Myocyte (in vitro differentiated cells): ENCODE results near the gene KAZALD1. TPM values are rescaled to one million over a fixed set of nuclear protein-coding genes. Genes with fewer than 3 reads are reported as not detected.

Source experiments
- DNase-seq: peaks from one replicate; pipeline ENCODE4 v3.0.0-alpha.2; 2012; ENCODE audit warnings: low read depth
- total RNA-seq: library from RNA; depleted of rRNA; stranded (reverse); fragments of >200 nt; gene quantifications from 2 replicates; pipeline ENCODE4 v1.2.3, GENCODE V29; 2014

KAZALD1 gene
- total RNA-seq, 1 donor from 2014 or later = 37.5 TPM

DNA sequence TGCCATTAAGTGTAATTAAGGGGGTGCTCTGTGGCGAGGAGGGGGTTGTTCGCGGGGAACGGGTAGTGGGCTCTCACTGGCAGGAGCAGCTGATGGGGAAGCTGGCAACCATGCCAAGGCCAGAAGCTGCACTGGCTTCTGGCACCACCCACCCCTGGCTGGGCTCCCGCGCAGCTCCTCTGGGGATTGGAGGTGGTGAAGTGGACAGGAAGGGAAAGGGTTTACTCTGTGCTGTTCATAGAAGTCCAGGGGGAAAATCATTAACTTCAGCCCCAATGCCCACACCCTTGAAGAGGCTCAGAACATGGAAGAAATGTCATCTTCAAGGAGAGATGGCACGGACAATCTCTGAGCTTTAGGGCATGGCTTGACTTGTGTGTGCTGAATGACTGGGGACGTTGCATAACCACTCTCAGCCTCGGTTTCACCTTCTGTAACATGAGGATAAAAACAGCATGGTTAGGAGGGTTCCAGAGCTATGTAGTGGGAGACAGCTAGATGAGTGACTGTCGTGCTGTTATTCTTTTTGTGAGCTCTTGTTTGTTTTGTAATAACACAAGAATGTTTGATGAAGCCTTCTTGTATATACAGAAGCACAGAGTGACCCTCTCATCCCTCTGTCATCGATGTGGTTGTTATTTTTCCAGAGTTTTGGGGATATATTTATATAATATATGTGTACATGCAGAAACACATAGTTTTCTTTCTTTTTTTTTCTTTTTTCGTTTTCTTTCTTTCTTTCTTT is 29.9 kb downstream of the KAZALD1 start:
- no peak for DNase-seq

DNA sequence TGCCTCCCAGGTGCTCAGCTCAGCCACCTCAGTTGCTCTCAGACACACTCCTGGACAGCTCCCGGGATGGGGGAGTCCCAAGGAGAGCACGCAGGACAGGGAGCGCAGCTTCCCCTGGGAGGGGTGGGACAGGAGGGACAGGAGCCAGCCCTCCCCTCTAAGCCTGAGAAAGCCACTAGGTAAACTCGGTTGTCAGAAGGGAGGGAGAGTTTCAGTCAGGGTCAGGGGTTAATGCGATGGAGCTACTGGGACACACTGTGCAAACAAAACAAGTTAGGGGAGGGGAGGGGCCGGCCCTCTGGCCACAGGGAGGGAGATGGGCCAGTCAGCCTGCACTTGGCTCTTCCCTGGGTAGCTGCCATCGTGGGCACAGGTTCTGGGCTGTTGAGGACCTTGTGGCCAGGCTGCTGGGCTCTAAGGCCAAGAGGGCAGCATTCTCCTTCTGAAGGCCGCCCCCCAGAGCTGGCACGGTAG is 31.1 kb downstream of the KAZALD1 start:
- DNase-seq = no peak

DNA sequence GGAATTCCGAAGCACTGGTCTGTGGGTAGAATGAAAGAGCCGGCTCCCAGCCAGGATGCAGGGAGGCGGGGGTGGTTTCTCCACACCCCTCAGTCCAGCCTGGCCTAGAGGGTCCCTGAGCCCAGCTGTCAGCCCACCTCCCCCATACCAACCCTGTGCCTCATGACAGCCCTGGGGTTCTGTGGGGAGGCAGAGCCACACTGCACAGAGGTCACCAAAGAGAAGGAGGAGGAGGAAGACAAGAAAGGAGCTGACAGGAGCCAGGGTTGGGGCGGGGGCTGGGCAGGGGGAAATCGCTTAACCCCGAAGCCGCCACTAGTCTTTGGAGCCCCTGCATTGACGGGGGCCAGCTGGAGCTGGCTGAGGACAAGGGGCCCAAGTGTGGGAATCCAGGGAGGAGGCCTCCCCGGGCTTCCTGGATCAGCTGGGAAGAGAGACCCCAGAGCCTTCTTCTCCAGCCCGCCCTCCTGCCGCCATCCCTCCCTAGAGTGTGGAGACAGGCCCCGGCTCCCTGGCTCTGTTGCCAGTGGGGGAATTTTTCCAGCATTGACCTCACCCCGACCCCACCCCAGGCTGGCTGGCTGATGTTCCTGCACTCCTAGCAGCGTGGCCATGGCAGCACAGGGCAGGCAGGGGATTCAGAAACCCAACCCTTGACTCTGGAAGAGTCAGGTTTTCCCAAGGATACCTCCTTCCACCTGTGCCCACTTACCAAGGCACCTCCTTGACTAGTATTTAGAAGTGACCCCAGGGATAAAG is 32.5 kb downstream of the KAZALD1 start:
- no peak for DNase-seq

DNA sequence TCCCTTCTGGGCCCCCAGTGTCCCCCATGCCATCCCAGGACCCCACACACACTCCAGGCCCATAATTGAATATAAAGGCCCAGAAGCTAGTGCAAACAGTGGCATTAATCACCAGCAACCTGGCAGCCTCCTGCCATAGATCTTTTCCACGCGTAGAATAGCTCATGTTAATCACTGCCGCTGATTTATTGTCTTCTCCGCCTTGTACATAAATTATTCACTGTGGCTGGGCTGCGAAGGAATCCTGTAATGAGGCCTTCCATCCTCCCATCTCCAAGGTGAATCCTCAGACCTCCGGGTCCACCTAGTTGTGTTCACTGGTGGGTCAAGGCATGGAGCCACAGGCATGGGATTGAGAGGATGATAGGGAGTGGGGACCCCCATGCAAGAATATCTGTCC is 33.2 kb downstream of the KAZALD1 start:
- DNase-seq = no peak

DNA sequence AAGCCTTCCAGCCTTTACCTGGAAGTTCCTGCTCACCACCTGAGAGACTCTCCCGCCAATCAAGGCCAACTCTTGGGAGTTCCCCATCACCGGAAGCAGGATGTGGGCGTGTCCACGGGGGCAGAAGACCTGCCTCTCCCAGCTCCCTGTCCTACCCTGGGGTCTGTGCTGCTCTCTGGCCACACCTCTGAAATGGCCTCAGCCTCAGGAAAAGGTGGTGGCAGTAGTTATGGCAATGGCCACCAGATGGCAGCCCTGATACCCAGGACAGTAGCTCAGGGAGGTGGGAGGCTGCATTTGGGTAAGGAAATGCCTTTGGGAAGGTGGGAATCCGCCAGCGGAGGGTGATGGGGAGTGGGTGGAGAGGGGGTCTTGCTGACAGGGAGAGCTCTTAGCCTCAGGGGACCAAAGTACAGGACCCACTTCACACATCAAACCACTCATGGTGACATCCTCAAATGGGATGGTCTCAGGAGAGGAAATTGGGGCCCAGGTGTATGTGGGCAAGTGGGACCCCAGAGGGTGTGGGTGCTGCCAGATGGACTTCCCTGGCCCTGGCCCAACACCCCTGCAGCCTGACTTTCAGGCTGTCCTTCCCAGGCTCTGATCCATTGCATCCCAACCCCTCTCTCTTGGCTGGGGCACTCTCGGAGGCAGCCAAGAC is 33.9 kb downstream of the KAZALD1 start:
- peak; percentile 66 for DNase-seq

DNA sequence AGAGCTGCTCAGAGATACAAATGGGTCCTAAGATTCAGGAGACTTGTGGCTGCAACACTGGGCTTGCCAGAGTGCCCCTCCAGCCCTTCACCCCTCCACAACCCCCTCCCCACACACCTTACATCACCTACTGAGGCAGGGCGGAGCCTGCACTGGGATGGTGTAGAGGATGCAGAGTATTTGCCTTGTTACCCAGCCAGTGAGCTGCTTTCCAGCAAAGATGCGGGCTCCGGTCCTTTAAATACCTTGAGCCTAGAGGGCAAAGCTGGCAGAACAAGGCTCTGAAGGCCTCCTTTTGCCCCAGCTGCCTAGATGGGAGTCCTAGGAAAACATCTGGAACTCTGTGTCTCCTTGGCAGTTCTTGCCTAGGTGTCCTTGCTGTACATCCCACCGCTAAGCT is 34.6 kb downstream of the KAZALD1 start:
- DNase-seq = no peak

DNA sequence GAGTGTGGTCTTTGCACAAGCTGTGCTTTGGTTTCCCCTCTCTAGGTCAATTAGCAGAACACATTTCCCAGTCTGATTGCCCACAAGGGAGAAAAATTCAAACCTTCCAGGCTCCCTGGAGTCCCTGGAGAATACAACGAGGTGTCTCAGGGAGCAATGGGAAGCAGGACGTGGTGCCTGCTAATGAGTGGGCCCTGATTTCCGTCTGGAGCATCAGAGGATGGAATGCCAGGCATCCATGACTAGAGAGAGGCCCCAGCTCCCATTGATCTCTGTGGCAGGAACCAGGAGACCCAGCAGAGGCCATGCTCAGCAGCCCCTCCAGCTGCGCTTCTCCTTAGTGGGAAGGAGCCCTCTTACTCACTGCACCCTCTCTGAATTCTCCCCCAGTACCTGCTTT is 36.1 kb downstream of the KAZALD1 start:
- no peak for DNase-seq

DNA sequence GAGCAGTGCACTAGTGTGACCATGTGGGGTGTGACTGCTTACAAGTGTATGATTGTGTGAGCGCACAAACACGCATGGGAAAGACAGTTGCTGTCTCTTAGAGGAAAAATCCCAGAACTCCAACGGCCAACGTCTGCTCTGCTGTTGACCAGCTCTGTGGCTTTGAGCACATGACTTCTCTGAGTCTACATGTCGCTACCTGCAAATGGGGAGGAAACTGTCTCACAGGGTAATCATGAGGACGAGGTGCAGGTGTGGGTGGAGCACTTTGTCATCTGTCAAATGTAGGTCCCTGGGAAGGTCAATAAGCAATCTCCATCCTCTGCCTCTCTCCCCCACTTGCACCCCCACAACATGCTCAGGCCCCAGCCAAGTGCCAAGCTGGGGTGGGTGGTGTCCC is 38.1 kb downstream of the KAZALD1 start:
- DNase-seq = no peak

DNA sequence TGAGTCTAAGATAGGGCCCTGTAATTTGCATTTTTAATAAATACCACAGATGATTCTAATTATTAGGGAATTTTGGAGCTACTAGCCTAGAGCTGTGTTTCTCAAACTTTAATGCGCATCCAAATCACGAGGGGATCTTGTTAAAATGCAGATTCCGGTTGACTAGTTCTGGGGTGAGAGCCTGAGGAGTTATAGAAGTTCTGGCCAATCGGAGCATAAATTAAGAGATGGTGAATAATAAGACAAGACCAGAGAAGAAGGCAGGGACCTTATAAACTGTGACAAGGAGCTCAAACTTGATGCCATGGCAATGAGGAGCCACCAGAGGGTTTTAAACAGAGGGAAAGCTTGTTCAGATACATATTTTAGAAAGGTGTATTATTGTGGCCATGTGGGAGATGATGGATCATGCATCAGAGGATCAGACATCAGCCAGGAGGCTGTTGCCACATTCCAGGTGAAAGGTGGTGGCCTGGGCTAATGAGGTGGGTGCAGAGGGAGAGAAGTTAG is 39.6 kb downstream of the KAZALD1 start:
- no peak for DNase-seq

DNA sequence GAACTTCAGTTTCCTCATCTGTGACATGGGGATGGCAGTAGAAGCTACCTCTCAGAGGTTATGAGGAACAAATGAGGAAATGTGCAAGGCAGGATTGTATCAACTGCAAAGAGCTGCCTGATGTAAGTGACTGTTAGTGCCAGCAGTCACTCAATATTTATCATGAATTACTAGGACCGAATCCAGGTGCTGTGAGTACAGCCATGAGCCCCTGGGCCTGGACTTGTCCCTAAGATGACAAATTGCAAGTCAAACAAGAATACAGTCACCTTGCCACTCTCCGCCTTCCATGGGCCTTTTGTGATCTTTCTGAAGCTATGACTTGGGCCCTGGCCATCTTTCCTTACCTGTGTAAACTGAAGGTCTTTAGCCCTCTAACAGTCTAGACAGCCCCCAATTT is 41.6 kb downstream of the KAZALD1 start:
- DNase-seq = no peak

DNA sequence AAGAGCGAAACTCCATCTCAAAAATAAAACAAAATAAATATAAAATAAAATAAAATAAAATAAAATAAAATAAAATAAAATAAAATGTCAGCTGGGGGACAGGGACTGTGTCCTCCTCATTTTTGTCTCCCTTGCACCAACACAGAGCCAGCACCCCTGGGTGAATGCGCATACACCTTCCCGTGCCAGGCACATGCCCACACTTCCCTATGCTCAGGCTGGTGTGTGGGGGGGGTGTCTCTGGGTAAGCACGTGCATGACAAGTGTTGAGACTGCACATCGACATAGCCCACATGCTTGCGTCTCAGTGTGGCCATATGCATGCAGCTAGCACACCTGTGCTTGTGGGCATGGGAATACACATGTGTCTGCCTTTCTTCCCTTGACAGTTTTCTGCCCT is 44.6 kb downstream of the KAZALD1 start:
- DNase-seq = no peak

DNA sequence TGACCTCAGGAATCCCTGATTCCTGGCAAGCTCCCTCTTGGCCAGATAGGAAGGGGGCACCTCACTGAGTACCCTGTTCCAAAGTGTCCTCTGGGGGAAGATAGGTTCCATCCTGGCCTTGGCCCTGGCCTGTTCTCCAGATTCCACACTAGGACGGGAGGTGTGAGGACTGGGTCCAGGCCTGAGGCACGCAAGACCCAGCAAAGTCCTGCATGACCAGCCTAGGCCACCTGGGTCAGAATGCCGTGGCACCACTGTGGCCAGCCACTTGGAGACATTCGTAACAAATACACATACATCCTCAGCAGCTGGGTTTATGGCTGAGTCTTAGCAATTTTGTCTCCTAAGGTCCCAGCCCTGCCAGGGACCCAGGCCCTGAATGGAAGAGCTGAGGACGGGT is 46.0 kb downstream of the KAZALD1 start:
- DNase-seq = no peak

DNA sequence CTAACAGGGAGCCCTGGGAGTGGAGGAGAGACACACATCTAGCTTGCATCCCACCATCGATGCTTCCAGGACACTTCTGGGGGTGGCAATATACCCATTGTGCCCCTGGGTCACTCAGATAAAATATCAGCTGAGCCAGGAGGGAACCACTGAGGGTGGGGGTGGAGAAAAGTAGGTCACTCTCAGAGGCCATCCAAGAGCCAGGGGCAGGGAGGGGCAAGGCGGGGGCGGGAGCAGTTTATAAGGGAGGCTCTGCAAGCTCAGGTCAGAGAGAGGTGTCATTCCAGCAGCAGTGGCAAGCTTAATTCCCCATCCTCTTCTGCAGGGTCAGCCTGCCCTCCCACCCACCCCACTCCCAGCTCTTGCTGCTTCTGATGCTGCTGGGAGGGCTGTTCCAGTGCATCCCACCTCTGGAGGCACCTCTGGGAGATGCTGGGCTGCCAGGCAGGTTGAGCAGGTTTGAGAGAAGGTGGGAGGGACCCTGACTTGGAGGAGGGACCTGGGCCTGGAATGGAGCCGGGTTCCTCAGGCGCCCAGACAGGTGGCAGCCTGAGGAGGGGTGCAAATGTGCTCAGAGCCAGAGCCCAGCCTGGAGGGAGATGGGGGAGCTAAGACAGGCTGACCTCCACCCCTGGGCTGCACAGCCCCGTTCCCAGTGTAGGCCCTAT is 49.2 kb downstream of the KAZALD1 start:
- no peak for DNase-seq

DNA sequence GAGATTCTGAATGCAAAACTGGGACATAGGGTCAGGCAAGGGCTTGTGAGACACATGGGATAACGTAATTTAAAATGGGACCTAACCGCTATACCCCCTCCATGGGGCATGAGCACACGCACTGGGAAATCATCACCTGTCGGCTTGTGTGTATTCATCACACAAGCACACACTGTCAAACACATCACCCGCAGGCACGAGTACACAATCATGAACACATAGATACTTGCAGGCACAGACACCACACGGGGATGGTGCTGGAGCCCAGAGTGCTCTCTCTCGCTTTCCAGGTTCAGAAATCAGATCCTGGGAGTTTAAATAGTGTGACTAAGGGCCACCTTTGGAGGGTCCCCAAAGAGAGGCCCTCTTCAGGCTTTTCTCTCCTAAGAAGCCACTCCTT is 49.8 kb downstream of the KAZALD1 start:
- no peak for DNase-seq

DNA sequence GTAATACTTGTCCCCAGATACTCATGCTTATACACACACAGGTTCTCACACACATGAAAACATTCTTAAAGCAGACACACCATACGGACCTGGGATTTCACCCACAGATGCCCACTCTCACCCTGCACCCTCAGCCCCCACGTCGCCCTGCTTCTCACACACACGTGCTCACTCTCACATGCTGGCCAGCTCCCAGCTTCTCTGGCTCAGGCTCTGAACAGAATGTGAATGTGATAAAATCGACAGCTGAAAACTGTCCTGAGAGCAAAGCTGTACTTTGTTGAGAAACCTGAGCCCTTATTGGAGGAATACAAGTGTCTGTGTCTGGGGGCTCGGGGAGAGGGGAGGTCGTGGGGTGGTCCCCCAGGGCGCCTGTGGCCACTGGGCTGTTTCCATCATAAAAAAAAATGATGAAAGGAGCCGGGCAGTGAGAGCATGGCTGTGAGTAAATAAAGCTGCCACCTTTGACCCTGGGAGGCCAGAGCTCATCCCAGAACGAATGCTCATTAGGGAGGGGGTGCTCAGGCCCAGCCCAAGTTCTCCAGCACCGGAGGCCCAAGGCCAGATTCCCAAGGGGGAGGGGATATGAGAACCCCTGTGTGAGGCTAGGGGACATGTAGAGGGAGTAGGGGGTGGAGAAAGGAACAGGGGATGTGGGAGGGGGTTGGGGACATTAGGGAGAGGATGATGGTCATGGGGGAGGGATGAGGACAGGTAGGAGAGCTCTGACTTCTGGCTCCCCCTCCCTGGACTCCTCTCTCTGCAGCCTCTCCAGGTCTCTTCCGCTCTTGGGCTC is 51.2 kb downstream of the KAZALD1 start:
- DNase-seq = no peak

DNA sequence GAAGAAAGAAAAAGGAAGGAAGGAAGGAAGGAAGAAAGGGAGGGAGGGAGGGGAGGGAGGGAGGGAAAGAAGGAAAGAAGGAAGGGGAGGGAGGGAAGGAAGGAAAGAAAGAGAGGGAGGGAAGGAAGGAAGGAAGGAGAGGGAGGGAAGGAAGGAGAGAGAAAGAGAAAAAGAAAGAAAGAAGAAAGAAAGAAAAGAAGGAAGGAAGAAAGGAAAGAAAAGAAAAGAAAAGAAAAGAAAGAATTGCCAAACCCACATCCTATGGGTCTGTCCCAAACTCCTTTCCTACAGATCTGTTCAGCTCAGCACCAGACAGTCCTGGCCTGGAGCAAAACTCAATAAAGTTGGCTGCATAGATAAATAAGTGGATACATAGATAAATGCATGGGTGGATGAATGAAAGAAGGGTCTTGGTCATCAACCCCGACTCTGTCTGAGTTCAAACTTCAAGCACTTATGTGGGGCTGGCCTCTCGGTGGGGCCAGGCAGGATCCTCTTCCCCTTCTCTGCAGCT is 52.2 kb downstream of the KAZALD1 start:
- no peak for DNase-seq

DNA sequence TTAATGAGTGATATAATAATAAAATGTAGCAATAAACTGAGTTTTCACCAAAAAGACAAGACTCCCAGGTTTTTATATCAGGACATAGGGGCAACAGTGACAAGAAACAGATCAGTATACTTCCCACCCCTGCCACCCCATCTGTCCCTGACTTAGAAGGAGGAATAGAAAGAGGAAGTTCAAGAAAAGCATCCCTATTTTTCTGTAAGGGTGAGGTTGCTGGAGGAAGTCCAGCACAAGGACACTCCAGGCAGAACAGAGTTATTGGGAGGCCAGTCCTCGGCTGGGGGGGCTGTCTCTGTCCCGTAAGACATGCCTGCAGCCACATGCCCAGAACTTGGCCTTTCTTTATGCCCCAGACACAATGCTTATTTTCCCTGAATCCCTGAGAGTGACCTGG is 52.9 kb downstream of the KAZALD1 start:
- no peak for DNase-seq
